A172 (cell line): ENCODE measurements around the gene DST. TPM values are rescaled to one million over a fixed set of nuclear protein-coding genes. Genes with fewer than 3 reads are reported as not detected.

Experiments
- DNase-seq: peaks from one replicate; pipeline ENCODE4 v3.0.0-alpha.2; 2015; ENCODE audit warnings: low spot score
- total RNA-seq: library from RNA; depleted of rRNA; stranded (reverse); fragments of >200 nt; shearing (Covaris generic); gene quantifications from 2 replicates; pipeline ENCODE4 v1.2.3, GENCODE V29; 2014

DST gene
- total RNA-seq, 1 experiment from 2014 or later = 189 TPM

GRCh38 chr6:56435754-56436153, 206.9 kb downstream of the DST start:
- DNase-seq = no peak

GRCh38 chr6:56435326-56435725, 207.4 kb downstream of the DST start:
- no peak for DNase-seq

GRCh38 chr6:56434606-56435005, 208.1 kb downstream of the DST start:
- DNase-seq = no peak

GRCh38 chr6:56433119-56433518, 209.6 kb downstream of the DST start:
- no peak for DNase-seq

- no peak for DNase-seq
These were observed 210.5 kb downstream of the DST start for GRCh38 chr6:56432194-56432593.

- no peak for DNase-seq
These were observed 211.8 kb downstream of the DST start for GRCh38 chr6:56430629-56431600.

GRCh38 chr6:56424542-56425083, 218.1 kb downstream of the DST start:
- no peak for DNase-seq

GRCh38 chr6:56424064-56424463, 218.6 kb downstream of the DST start:
- DNase-seq = no peak

- DNase-seq = no peak
These were observed 222.4 kb downstream of the DST start for GRCh38 chr6:56420296-56420695.

GRCh38 chr6:56419191-56419590, 223.5 kb downstream of the DST start:
- DNase-seq = no peak

GRCh38 chr6:56417823-56418222, 224.9 kb downstream of the DST start:
- no peak for DNase-seq

- DNase-seq = no peak
These were observed 226.4 kb downstream of the DST start for GRCh38 chr6:56416247-56416646.

- no peak for DNase-seq
These were observed 233.7 kb downstream of the DST start for GRCh38 chr6:56408976-56409375.
